HG03280 (cell line): ENCODE measurements around the gene MLLT10.

ENCODE experiments used
- ATAC-seq: cut with Tn5 transposase; IDR thresholded peaks from one replicate; pipeline ENCODE4 v1.9.1; 2021; ENCODE audit warnings: mild to moderate bottlenecking, moderate library complexity; ENCODE audit not compliant: unreplicated experiment

Gene MLLT10

DNA sequence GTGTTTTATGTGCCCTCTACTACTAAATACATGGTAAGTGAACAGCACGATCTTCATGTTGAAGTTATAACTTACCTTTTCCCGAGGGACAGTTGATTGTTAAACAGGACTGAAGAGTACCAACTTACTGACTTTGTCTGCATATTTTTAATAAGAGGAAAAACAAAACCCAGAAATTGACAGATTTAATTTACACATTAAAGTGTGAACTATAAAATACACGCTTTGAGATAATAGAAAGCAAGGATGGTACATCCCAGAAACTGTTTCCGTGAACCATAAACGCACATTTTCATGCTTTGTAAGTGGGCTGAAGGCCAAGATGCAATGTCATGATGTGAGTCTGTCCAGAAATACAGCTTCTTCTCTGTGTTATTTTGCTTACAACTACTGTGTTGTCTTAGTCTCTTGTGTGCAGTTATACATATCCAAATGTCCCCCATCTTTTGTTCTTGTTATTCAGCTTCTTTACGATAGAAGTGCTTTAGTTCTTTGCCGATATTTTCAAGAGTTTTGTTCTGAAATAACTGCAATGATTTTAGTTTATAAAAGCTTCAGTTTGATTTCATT is 190.1 kb downstream of the MLLT10 start:
- no peak for ATAC-seq

DNA sequence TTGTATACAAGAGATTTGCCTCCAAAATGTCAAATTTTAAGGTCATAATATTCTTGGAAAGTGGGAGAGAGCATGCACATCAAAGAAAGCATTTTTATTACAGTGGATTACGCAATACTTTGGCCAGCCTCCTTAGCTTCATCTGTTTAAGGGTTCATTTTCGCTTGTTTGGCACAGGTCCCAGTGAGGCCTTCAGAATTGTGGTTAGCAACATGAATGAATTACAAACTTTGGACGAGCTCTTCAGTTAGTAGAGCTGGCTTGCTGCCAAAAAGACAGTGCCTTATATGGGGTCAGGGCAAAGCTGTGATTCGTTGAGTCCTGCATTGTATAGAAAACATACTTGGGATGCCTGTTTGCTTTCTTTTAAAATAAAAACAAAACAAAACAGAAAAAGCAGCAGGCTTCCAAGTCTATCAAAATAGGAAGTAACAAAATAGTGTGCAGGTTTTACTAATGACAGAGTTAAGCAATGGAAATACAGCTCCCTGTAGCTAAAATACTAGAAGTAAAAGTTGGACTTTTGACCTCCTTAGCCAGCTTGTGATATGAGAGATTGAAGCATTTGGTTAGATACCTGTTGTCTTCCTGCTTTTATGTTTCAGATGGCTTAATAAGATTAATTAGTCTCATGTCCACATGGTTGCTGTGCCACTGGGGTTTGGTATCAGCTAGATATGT is 190.8 kb downstream of the MLLT10 start:
- no peak for ATAC-seq

GRCh38 chr10:21726601-21727225 is 192.7 kb downstream of the MLLT10 start:
- ATAC-seq: no peak

DNA sequence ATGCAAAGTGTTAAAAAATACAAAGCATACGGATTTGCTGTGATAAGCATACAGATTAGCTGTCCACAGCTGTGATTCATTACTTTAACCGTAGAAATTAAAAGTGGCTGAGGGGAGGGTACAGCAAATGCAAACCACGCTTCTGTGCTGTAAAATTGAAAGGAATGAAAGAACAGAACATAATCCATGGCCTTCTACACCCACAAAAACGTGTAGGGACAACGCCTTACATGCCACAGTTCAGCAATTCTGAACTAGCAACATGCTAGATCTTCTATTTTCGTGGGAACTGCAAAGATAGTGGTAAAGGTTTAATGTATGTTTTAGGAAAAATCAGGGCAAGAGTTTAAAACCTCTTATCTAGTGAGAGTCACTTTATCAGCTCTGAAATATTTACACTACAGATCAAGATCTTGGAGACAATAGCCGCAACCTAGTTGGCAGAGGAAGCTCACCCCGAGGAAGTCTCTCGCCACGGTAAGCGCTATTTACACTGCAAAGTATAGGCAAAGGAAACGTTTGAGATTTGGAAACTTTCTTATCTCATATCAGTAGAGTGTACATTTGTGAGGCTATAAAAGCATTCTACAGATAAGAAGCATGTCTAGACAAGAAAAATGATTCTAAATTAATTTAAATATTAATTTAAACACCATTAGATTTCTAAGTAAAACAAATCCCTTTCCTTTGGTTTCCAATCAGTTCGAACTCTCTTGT is 193.6 kb downstream of the MLLT10 start:
- ATAC-seq: no peak

GRCh38 chr10:21728618-21729017 is 194.6 kb downstream of the MLLT10 start:
- no peak for ATAC-seq

- ATAC-seq: no peak
These were observed 198.2 kb downstream of the MLLT10 start for GRCh38 chr10:21732067-21732772.

DNA sequence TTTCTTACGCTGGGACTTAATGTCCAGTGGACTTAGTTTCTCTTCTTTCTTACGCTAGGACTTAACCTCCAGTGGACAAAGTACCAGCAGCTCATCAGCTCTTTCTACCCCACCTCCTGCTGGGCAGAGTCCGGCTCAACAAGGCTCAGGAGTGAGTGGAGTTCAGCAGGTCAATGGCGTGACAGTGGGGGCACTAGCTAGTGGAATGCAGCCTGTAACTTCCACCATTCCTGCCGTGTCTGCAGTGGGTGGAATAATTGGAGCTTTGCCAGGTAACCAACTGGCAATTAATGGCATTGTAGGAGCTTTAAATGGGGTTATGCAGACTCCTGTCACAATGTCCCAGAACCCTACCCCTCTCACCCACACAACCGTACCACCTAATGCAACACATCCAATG is 199.7 kb downstream of the MLLT10 start:
- no peak for ATAC-seq

GRCh38 chr10:21737106-21737505 is 203.1 kb downstream of the MLLT10 start:
- no peak for ATAC-seq

DNA sequence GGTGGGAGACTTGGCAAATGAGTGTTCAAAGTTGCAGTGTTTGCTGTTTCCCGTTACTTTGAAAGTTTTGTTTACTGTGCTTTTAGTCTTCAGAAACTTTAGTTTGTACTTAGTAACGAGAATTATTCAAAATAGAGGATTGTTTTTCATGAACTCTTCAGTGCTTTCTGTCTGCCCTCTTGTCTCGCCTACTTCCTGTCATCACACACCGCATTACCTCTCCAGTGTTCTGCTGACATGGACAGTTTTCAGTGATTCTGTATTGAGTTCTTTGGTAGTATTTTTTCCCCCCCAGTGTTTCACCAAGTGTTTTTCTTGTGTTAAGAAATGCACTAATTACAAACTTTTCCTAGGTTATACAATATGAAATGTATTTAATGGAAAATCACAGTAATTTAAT is 207.0 kb downstream of the MLLT10 start:
- ATAC-seq: no peak

DNA sequence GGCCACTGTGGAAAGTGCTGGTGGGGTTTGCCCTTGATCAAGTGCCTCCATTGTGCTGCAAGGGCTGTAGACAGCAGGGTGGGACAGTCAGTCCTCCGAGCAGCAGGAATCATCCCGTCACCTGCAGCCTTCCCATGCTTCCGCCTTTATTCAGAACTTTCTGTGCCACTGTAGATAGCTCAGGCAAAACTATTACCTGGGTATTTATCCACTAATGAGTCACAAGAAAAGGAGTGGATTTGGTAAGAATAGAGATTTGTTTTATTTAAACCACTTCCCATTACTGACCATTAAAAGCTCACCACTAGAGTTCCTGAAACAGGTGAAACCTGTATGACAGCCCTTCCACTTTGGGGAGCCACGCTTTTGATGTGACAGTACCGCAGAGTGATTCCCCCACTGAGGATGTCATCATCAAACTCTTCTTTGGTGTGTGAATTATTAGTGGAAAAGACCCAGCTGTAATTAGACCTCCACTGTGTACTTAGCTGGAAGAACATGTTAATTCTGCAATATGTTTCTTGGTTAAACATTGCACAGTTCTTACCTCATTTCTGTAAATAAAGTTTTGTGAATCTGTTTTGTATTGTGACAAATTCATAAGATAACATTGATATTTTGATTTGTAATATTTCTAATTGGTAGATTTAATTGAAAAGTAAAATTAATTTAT is 208.8 kb downstream of the MLLT10 start:
- no peak for ATAC-seq

DNA sequence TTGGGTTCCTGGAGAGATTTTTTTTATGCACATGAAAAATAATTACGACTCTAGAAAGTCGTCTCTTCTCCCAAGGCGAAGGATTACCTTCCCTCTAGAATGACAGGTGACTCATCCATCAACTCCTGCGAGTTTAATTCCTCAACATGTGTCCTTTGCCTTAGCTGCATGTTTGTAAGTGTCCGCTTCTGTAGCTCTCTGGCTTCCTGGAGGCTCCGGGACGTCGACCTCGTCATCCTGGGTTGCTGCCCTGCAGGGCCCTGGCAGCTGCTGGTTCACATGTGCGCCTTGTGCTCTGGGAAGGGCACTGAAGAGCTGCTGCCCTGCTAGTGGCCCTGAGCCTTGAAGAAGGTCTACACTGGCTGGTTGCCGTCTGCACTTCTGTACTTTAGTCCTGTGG is 210.2 kb downstream of the MLLT10 start:
- ATAC-seq: no peak

- ATAC-seq: no peak
These were observed 212.1 kb downstream of the MLLT10 start for GRCh38 chr10:21746118-21746517.

- no peak for ATAC-seq
These were observed 213.8 kb downstream of the MLLT10 start for GRCh38 chr10:21747809-21748208.

DNA sequence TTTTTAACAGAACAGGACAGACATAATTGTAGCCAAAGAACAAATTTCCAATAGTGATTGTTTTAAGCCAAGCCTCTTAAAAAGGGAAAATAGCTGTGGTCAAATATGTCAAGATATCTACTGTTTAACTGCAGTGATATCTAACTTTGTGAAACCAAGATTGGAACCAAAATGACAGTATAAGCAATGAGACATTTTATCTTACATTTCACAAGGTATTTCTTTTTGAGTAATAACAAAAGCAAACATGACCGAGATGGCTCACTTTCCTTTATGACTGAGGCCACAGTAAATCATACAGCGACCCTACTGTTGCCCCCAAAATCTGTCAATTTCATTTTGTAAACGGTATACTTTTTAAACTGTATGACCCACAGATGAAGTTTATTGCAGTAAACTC is 215.8 kb downstream of the MLLT10 start:
- no peak for ATAC-seq

- no peak for ATAC-seq
These were observed 216.4 kb downstream of the MLLT10 start for GRCh38 chr10:21750424-21750823.

- no peak for ATAC-seq
These were observed 217.6 kb downstream of the MLLT10 start for GRCh38 chr10:21751341-21752310.

DNA sequence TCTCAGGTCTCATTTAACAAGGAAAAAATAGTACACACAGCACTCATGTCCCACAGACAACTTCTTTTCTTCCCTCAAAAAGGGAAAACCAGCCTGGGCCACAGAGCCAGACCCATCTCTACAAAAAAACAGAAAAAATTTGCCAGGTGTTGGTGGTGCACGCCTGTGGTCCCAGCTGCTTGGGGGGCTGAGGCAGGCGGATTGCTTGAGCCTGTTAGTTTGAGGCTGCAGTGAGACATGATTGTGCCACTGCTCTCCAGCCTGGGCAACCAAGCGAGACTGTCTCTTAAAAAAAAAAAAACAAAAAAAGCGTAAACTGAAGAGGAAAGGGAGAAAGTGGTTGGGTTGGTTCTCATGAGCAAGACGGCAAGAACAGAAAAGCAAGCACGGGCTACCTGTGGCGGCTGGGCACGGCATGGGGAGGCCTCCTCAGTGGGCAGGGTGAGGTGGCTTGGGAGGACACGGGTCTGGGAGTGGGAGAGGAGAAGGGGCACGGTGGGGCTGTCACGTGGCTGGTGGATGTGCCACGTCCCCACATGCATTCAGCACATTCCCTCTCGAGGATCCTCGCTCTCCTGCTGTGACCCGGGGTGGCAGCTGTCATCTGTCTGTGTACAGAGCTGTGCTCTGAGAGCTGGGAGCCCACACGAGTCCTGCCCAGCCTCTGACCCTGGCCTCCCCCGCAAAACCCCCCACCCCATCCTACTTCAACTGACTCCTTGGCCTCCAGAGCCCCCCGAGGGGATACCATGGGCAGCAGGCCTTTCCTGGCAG is 219.7 kb downstream of the MLLT10 start:
- ATAC-seq: no peak

GRCh38 chr10:21754410-21755011 is 220.5 kb downstream of the MLLT10 start:
- no peak for ATAC-seq
